DND-41 (cell line): ENCODE measurements around the gene NLRP6.
"Not testable (repeated sequence)": the region's sequence is repeated elsewhere in the genome, so short reads cannot be mapped to it uniquely, and the experiment has no call there.

Experiments used
- ATAC-seq: fragments of 200-7000 bp; cut with Tn5 transposase; 3 replicates; pipeline ENCODE4 v1.9.1; 2021; ENCODE audit warnings: low read depth; ENCODE audit not compliant: insufficient read depth
- DNase-seq: peaks from one replicate; pipeline ENCODE4 v3.0.0-alpha.2; 2020
- H2AFZ ChIP-seq: 2 replicates; pipeline ENCODE4 v1.6.0; 2012; ENCODE audit warnings: low read depth, low read length
- H3K27ac ChIP-seq: 2 replicates; pipeline ENCODE4 v1.5.1; 2012; ENCODE audit warnings: low read length, inconsistent platforms
- H3K27me3 ChIP-seq: fragments of 200-600 bp; sonication (generic); 2 replicates; pipeline ENCODE4 v1.6.0; 2012; ENCODE audit warnings: low read length, mild to moderate bottlenecking, inconsistent platforms; ENCODE audit not compliant: insufficient read depth, poor library complexity
- H3K36me3 ChIP-seq: 2 replicates; pipeline ENCODE4 v1.5.1; 2012; ENCODE audit warnings: low read length, inconsistent platforms; ENCODE audit not compliant: insufficient read depth
- H3K4me1 ChIP-seq: 2 replicates; pipeline ENCODE4 v1.5.1; 2012; ENCODE audit warnings: mild to moderate bottlenecking, low read length; ENCODE audit not compliant: insufficient read depth
- H3K4me2 ChIP-seq: 2 replicates; pipeline ENCODE4 v1.6.0; 2012; ENCODE audit warnings: mild to moderate bottlenecking, moderate library complexity, low read length, inconsistent platforms; ENCODE audit not compliant: insufficient read depth
- H3K4me3 ChIP-seq, 2 experiments: fragments of 200-600 bp in 1 of 2; shearing (Covaris generic) in 1 of 2; 2 replicates each; pipeline ENCODE4 v1.5.1; 2012 to 2016; ENCODE audit warnings: inconsistent platforms in 2 of 2, low read length in 2 of 2, mild to moderate bottlenecking in 2 of 2, low read depth in 1 of 2, moderate library complexity in 1 of 2
- H3K79me2 ChIP-seq: 2 replicates; pipeline ENCODE4 v1.6.0; 2012; ENCODE audit warnings: low read length, inconsistent platforms; ENCODE audit not compliant: insufficient read depth
- H3K9ac ChIP-seq: 2 replicates; pipeline ENCODE4 v1.6.0; 2012; ENCODE audit warnings: low read depth, mild to moderate bottlenecking, inconsistent platforms, low read length, moderate library complexity
- H3K9me3 ChIP-seq: 2 replicates; pipeline ENCODE4 v1.5.1; 2012; ENCODE audit warnings: low read length, moderate library complexity, mild to moderate bottlenecking, inconsistent platforms; ENCODE audit not compliant: insufficient read depth, severe bottlenecking
- H4K20me1 ChIP-seq: 2 replicates; pipeline ENCODE4 v1.6.0; 2012; ENCODE audit warnings: low read length; ENCODE audit not compliant: insufficient read depth
- CTCF ChIP-seq: IDR thresholded peaks from 2 replicates; pipeline ENCODE4 v1.5.1; 2012; ENCODE audit warnings: borderline replicate concordance, low read length, moderate library complexity, mild to moderate bottlenecking; ENCODE audit not compliant: poor library complexity, severe bottlenecking; ENCODE audit errors: extremely low read depth
- EZH2 ChIP-seq: IDR thresholded peaks from 3 replicates; pipeline ENCODE4 v1.6.1; 2012; ENCODE audit warnings: borderline replicate concordance, low read depth, mild to moderate bottlenecking, moderate library complexity, low read length, inconsistent platforms; ENCODE audit not compliant: severe bottlenecking

Gene NLRP6

DNA sequence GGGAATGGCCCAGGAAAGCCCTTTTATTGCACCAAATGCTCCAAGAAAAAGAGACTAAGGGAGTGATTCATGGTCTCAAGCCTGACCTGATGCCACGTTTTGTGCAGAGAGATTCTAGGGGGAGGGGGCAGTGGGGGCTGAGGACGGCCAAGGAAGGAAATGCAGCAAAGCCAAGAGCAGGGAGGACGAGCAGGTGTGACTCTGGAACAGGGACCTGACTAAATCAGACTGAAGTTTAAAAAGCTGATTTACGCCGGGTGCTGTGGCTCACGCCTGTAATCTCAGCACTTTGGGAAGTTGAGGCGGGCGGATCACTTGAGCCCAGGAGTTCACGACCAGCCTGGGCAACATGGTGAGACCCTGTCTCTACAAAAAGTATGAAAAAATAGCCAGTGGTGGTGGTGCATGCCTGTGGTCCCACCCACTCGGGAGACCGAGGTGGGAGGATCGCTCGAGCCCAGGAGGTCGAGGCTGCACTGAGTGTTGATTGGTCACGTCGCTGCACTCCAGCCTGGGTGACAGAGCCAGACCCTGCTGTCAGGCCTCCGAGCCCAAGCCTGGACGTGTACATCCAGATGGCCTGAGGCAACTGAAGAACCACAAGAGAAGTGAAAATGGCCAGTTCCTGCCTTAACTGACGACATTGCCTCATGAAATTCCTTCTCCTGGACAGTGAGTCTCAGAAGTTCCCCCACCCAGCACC, 53.3 kb downstream of the NLRP6 start:
- H3K36me3 ChIP-seq: no peaks in the 10 kb centered on the region
- H4K20me1 ChIP-seq: no peaks in the 10 kb centered on the region
- peaks cover 89% of the 10 kb centered on the region for H3K4me1 ChIP-seq
- peak overlapping the region; percentile 69 for H3K4me2 ChIP-seq
- H3K4me3 ChIP-seq: peak overlapping the region in 1 of 2 experiments; percentile 50; a peak in 2 of 4 replicates
- ATAC-seq (peak; percentile 27), DNase-seq (peak; percentile 84)
- 0 out of 2 replicates have a peak overlapping the region, but pooled peaks have one; percentile 4 for H2AFZ ChIP-seq
- peak overlapping the region; percentile 87 for H3K27ac ChIP-seq
- no peaks in the 10 kb centered on the region for H3K79me2 ChIP-seq
- peak overlapping the region; percentile 47 for H3K9ac ChIP-seq
- H3K27me3 ChIP-seq: no peaks in the 10 kb centered on the region
- TF ChIP-seq EZH2 (no peak), CTCF (no peak)
- no peaks in the 10 kb centered on the region for H3K9me3 ChIP-seq

DNA sequence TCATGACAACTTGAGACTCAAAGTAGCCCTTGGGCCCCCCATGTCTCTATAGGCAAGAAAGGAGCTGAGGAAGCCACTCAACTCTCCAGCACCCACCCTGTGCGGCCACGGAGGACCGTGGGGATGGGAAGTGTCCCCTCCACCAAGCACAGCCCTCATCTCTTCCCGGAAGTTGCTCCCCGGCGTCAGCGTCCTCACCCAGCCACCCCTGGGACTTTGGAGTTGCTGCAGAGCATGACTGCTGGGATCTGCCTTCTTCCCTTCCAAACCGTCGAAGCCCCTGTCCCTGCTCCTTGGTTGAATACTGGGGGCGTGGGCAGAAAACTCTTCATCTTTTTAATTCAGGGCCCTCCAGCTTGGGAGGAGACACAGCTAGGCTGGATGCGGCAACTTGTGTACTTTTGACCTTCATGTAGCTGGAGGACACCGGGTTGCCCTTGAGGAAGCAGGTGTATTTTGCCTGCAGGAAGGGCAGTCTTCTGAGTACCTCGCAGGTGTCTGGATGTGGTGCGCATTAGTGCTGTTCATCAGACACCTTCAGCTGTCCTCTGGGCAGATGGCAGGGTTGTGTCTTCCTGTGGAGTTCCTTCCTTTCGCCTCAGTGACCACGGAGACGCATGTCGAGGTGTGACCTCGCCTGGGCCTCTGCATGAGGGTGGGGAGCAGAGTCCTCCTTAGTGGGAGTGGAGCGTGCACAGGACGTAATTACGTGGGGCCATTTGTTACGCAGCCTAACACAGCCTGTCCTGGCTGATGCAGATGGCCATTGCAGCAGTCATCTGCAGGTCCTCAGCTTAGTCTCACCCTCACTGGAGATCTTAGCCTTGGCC, 54.7 kb downstream of the NLRP6 start:
- H2AFZ ChIP-seq: no peak overlapping the region
- ATAC-seq (no peak), DNase-seq (peak; percentile 64)
- 0 out of 2 replicates have a peak overlapping the region, but pooled peaks have one; percentile 7 for H3K4me2 ChIP-seq
- H3K9ac ChIP-seq: 0 out of 2 replicates have a peak overlapping the region, but pooled peaks have one; percentile 22
- H3K27ac ChIP-seq: peak overlapping the region; percentile 68
- no peak overlapping the region for H3K4me3 ChIP-seq
- peaks cover 90% of the 10 kb centered on the region for H3K4me1 ChIP-seq
- H3K36me3 ChIP-seq: no peaks in the 10 kb centered on the region
- no peaks in the 10 kb centered on the region for H4K20me1 ChIP-seq
- H3K27me3 ChIP-seq: no peaks in the 10 kb centered on the region
- TF ChIP-seq EZH2 (no peak), CTCF (no peak)
- H3K79me2 ChIP-seq: no peaks in the 10 kb centered on the region
- no peaks in the 10 kb centered on the region for H3K9me3 ChIP-seq

DNA sequence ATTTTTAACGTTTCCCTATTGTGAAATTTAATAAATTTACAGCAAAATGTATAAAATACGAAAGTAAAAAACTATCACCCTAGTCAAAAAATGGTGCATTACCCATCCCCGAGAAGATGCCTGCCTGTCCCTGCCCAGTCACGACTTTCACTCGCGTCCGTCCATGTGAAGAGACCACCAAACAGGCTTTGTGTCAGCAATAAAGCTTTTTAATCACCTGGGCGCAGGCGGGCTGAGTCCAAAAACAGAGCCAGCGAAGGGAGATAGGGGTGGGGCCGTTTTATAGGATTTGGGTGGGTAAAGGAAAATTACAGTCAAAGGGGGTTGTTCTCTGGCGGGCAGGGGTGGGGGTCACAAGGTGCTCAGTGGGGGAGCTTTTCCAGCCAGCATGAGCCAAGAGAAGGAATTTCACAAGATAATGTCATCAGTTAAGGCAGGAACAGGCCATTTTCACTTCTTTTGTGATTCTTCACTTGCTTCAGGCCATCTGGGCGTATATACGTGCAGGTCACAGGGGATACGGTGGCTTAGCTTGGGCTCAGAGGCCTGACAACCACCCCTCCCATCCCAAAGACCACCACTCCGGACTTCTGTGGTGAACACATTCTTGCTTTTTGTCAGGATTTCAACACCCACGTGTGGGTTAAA, 55.5 kb downstream of the NLRP6 start:
- not testable (repeated sequence) for H3K79me2 ChIP-seq, H3K36me3 ChIP-seq, ATAC-seq, H3K9ac ChIP-seq, H2AFZ ChIP-seq, H3K9me3 ChIP-seq, H4K20me1 ChIP-seq, H3K27me3 ChIP-seq, H3K4me2 ChIP-seq, H3K4me3 ChIP-seq, DNase-seq, H3K27ac ChIP-seq
- H3K4me1 ChIP-seq: peaks cover 81% of the 10 kb centered on the region
